ENCODE data around the gene PRR14L. TPM values are rescaled to one million over a fixed set of nuclear protein-coding genes. Genes with fewer than 3 reads are reported as not detected.
"Not testable (repeated sequence)": the region's sequence is repeated elsewhere in the genome, so short reads cannot be mapped to it uniquely, and the experiment has no call there.

The PRR14L gene
- total RNA-seq (2014; rRNA removed; shearing (Covaris generic)) (7.6 and 34.1 TPM in 2 replicates), polyA plus RNA-seq (2016; fragmentation: Nextera tagmentation; extraction: Ambion mirVana) (15.2 and 16.0 TPM in 2 replicates)

GRCh38 chr22:31749636-31750364 lies at the start of gene PRR14L:
Gene PRR14L (minus strand): TSS chr22:31750132. CDS start chr22:31738860, 11,272 bp downstream.
- peaks cover 21% of the 10 kb centered on the region for H3F3A ChIP-seq (ENCODE audit: insufficient read depth)
- no peaks in the 10 kb centered on the region for H3K9me3 ChIP-seq (ENCODE audit: low read depth)
- H3K27ac ChIP-seq, result peak within 1 kb of the TSS; percentile 77
- peak within 1 kb of the TSS; percentile 96 for H2AFZ ChIP-seq
- peaks cover 38% of the 10 kb centered on the region for H3K4me1 ChIP-seq (ENCODE audit: insufficient read depth)
- H3K27me3 ChIP-seq (replicated peaks; ENCODE audit: insufficient read depth), result no peaks in the 10 kb centered on the region
- H3K4me2 ChIP-seq (ENCODE audit: unreplicated experiment), result peak within 1 kb of the TSS; percentile 95
- WGBS, 2 experiments (ENCODE audit: low coverage in 1 of 2, low lambda C conversion rate in 2 of 2, missing lambda C conversion rate in 2 of 2), result 1 to 2% methylated on average over 46 to 51 of the region's 62 CpGs
- peak; percentile 97 for DNase-seq
- no peaks in the 10 kb centered on the region for H4K20me1 ChIP-seq (ENCODE audit: insufficient read depth)
- H3K9ac ChIP-seq, result peak within 1 kb of the TSS; percentile 97
- in situ Hi-C loops (cut with MboI), result no loop called here
- H3K4me3 ChIP-seq, result peak within 1 kb of the TSS; percentile 97
- no peaks in the 10 kb centered on the region for H3K9me2 ChIP-seq (ENCODE audit: insufficient read depth)
- peaks cover 61% of the 10 kb centered on the region for H3K79me2 ChIP-seq (ENCODE audit: insufficient read depth)
- TF ChIP-seq EZH2phosphoT487 (IDR thresholded peaks at IDR 0.05; ENCODE audit: insufficient read depth, low read depth) (no peak), EZH2 (IDR thresholded peaks at IDR 0.05; ENCODE audit: insufficient read depth, poor library complexity, severe bottlenecking) (no peak)
- H3K36me3 ChIP-seq (ENCODE audit: low read depth), result peaks cover 5% of the 10 kb centered on the region; the same call in 1 of the 2 replicates

DNA sequence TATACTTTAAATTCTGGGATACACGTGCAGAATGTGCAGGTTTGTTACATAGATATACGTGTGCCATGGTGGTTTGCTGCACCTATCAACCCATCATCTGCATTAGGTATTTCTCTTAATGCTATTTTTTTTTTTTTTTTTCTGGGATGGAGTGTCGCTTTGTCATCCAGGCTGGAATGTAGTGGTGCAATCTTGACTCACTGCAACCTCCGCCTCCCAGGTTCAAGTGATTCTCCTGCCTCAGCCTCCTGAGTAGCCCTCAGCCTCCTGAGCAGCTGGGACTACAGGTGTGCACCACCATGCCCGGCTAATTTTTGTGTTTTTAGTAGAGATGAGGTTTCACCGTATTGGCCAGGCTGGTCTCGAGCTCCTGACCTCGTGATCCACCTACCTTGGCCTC lies 49.4 kb upstream of the PRR14L start:
- H3K4me2 ChIP-seq (ENCODE audit: unreplicated experiment); H3K4me1 ChIP-seq (ENCODE audit: insufficient read depth); H3K27me3 ChIP-seq (replicated peaks; ENCODE audit: insufficient read depth); H3K9ac ChIP-seq; H3K9me3 ChIP-seq (ENCODE audit: low read depth); H3K9me2 ChIP-seq (ENCODE audit: insufficient read depth); H4K20me1 ChIP-seq (ENCODE audit: insufficient read depth); H3K79me2 ChIP-seq (ENCODE audit: insufficient read depth); H2AFZ ChIP-seq; H3K27ac ChIP-seq; in situ Hi-C loops (cut with MboI); DNase-seq; H3F3A ChIP-seq (ENCODE audit: insufficient read depth); H3K4me3 ChIP-seq: not testable (repeated sequence)
- H3K36me3 ChIP-seq (ENCODE audit: low read depth), result peaks cover 25% of the 10 kb centered on the region
- WGBS, 2 experiments (ENCODE audit: low coverage in 1 of 2, low lambda C conversion rate in 2 of 2, missing lambda C conversion rate in 2 of 2), result 84 to 85% methylated on average over 8 of the region's 8 CpGs

DNA sequence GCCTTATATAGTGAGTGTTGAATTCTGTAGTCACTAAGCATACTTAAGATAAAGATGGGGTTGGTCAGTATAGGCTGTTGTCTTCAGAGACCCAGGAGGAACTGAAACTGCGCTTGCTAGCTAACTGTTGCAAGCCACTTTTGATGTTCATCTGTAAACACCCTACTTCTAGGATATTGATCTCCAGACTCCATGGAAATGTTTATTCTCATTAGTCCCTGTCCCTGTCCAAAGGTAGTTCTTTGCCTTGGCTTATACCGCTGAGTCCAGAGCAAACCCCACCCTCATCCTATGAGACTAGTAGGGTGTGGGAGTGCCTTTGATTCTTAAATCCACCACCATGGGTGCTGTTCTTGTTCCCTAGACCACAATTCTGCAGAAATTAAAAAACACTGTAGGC lies 40.3 kb upstream of the PRR14L start:
- no peaks in the 10 kb centered on the region for H3K4me1 ChIP-seq (ENCODE audit: insufficient read depth)
- in situ Hi-C loops (cut with MboI), result no loop called here

GRCh38 chr22:31789803-31790202 lies 39.9 kb upstream of the PRR14L start:
- DNase-seq, result no peak
- no peaks in the 10 kb centered on the region for H3K79me2 ChIP-seq (ENCODE audit: insufficient read depth)
- no peaks in the 10 kb centered on the region for H3K9me2 ChIP-seq (ENCODE audit: insufficient read depth)
- no peak overlapping the region for H2AFZ ChIP-seq
- 93 to 97% methylated on average over 3 of the region's 3 CpGs for WGBS, 2 experiments (ENCODE audit: low coverage in 1 of 2, low lambda C conversion rate in 2 of 2, missing lambda C conversion rate in 2 of 2)
- TF ChIP-seq EZH2 (IDR thresholded peaks at IDR 0.05; ENCODE audit: insufficient read depth, poor library complexity, severe bottlenecking), result no peak
- TF ChIP-seq EZH2phosphoT487 (IDR thresholded peaks at IDR 0.05; ENCODE audit: insufficient read depth, low read depth), result no peak
- in situ Hi-C loops (cut with MboI), result no loop called here
- H3K4me1 ChIP-seq (ENCODE audit: insufficient read depth), result no peaks in the 10 kb centered on the region
- peaks cover 7% of the 10 kb centered on the region for H3K36me3 ChIP-seq (ENCODE audit: low read depth)
- no peaks in the 10 kb centered on the region for H4K20me1 ChIP-seq (ENCODE audit: insufficient read depth)
- H3K9me3 ChIP-seq (ENCODE audit: low read depth), result no peaks in the 10 kb centered on the region
- H3K4me2 ChIP-seq (ENCODE audit: unreplicated experiment), result no peak overlapping the region
- H3K27ac ChIP-seq, result no peak overlapping the region
- H3F3A ChIP-seq (ENCODE audit: insufficient read depth), result no peaks in the 10 kb centered on the region
- H3K4me3 ChIP-seq, result no peak overlapping the region
- H3K9ac ChIP-seq, result no peak overlapping the region
- H3K27me3 ChIP-seq (replicated peaks; ENCODE audit: insufficient read depth), result no peaks in the 10 kb centered on the region

More for the DNA sequence above, 40.3 kb upstream of the PRR14L start:
- WGBS, 2 experiments (ENCODE audit: low coverage in 1 of 2, low lambda C conversion rate in 2 of 2, missing lambda C conversion rate in 2 of 2), result 96 to 98% methylated on average over 2 of the region's 2 CpGs
- no peaks in the 10 kb centered on the region for H3K79me2 ChIP-seq (ENCODE audit: insufficient read depth)
- H3K27me3 ChIP-seq (replicated peaks; ENCODE audit: insufficient read depth), result no peaks in the 10 kb centered on the region
- H2AFZ ChIP-seq, result no peak overlapping the region
- no peak overlapping the region for H3K4me2 ChIP-seq (ENCODE audit: unreplicated experiment)
- H3K36me3 ChIP-seq (ENCODE audit: low read depth), result peaks cover 3% of the 10 kb centered on the region
- no peak overlapping the region for H3K4me3 ChIP-seq
- no peaks in the 10 kb centered on the region for H3F3A ChIP-seq (ENCODE audit: insufficient read depth)
- H3K9ac ChIP-seq, result no peak overlapping the region
- no peaks in the 10 kb centered on the region for H3K9me3 ChIP-seq (ENCODE audit: low read depth)
- no peak overlapping the region for H3K27ac ChIP-seq
- no peaks in the 10 kb centered on the region for H4K20me1 ChIP-seq (ENCODE audit: insufficient read depth)
- no peak for TF ChIP-seq EZH2 (IDR thresholded peaks at IDR 0.05; ENCODE audit: insufficient read depth, poor library complexity, severe bottlenecking)
- TF ChIP-seq EZH2phosphoT487 (IDR thresholded peaks at IDR 0.05; ENCODE audit: insufficient read depth, low read depth), result no peak
- H3K9me2 ChIP-seq (ENCODE audit: insufficient read depth), result no peaks in the 10 kb centered on the region
- DNase-seq, result no peak

Data from GM23248 (cell line).